NCI-H128 (cell line): Measurements from ENCODE around the gene GRHL3.
A peak's percentile ranks its signal among the peaks of the same experiment; 100 is the strongest.

Experiments
- DNase-seq: peaks from one replicate; lab custom pipeline; 2025; ENCODE audit not compliant: unreplicated experiment; lab: John Stamatoyannopoulos, UW

GRHL3 gene

GRCh38 chr1:24391882-24392603, 72.9 kb downstream of the GRHL3 start:
- DNase-seq = peak; percentile 47

DNA sequence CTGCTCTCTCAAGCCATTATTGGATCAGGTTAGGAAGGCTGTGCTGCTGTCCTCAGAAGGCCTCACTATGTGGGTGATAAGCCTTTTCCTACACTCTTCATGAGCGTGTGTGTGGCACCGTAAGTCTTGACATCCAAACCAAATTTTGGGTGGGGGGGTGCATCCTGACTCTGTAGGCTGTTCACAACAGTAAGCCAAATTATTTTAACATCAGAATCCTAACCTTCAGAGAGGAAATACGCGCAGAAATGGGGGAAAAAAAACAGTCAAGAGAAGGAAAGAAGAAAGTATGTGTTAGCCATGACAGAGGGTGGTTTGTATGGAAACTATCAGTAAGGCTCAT, 73.4 kb downstream of the GRHL3 start:
- no peak for DNase-seq

GRCh38 chr1:24392982-24393650, 74.0 kb downstream of the GRHL3 start:
- DNase-seq = no peak

- no peak for DNase-seq
Observed at GRCh38 chr1:24393892-24394291, 74.7 kb downstream of the GRHL3 start.

DNA sequence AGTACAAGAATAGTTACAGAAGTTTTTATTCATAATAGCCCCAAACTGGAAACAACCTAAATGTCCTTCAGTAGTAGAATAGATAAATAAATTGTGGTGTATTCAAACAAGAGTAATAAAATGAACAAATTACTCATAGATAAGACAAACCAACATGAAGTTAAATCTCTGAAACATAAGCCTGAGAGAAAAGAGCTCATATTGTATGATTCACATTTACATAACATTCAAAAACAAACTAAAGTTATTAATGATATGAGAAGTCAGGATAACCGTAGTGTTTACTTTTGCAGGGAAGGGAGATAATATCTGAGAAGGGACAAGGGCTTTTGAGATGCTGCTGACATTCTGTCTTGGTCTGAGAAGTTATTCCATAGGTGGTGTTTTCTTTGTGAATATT, 80.9 kb downstream of the GRHL3 start:
- DNase-seq = no peak

DNA sequence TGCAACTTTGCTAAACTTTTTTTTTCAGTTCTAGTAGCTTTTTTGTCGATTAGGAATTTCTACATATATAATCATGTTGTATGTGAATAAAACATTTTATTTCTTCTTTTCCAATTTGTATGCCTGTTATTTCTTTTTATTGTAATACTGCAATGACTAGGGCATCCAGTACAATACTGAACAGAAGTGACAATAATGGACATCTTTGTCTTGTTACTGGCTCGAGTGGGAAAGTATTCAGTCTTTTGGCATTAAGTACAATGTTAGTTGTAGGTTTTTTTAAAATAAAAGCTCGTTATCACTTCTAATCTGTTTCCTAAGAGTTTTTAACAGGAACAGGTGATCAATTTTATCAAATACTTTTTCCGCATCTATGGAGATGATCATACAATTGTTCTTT, 84.6 kb downstream of the GRHL3 start:
- DNase-seq = no peak
